RWPE1 (cell line): Measurements from ENCODE around the gene AGAP1.

ENCODE experiments used
- CTCF ChIA-PET: fragments of 350-600 bp; sonication (Branson Sonifier 250); formaldehyde crosslinking; extraction: SDS; loops from one replicate; lab custom pipeline; 2021; lab: Yijun Ruan, JAX
- POLR2A ChIA-PET: fragments of 400-600 bp; formaldehyde crosslinking; extraction: SDS; loops from one replicate; lab custom pipeline; 2020; ENCODE audit warnings: antibody characterized with exemption; ENCODE audit not compliant: low non-redundant PET; lab: Yijun Ruan, JAX
- DNase-seq: peaks from one replicate; pipeline ENCODE4 v3.0.0; 2012; ENCODE audit warnings: low spot score
- H3K27ac ChIP-seq: fragments of 450-650 bp; 2 replicates; pipeline ENCODE4 v1.5.1; 2017
- CTCF ChIP-seq: fragments of 450-650 bp; conservative IDR thresholded peaks from 2 replicates; pipeline ENCODE4 v1.5.1; 2017; ENCODE audit warnings: low read depth, mild to moderate bottlenecking

The AGAP1 gene

GRCh38 chr2:236052206-236052605 lies 558.4 kb downstream of the AGAP1 start:
- ChIA-PET POLR2A (no interaction called here), CTCF (interaction anchor here (0.7 kb wide), 1 partner anchor 269 kb away, joined by 3 read pairs; no protein-coding TSS in a partner anchor)
- TF ChIP-seq CTCF = no peak
- no peak overlapping the region for H3K27ac ChIP-seq
- DNase-seq = no peak

- no peak for DNase-seq
- no peak for TF ChIP-seq CTCF
- ChIA-PET CTCF (no interaction called here), POLR2A (no interaction called here)
- no peak overlapping the region for H3K27ac ChIP-seq
These were observed 559.3 kb downstream of the AGAP1 start for GRCh38 chr2:236052926-236053821.

GRCh38 chr2:236054125-236054524 lies 560.3 kb downstream of the AGAP1 start:
- ChIA-PET POLR2A (no interaction called here), CTCF (no interaction called here)
- H3K27ac ChIP-seq = no peak overlapping the region
- TF ChIP-seq CTCF = no peak
- no peak for DNase-seq

GRCh38 chr2:236054621-236055305 lies 560.9 kb downstream of the AGAP1 start:
- no peak for TF ChIP-seq CTCF
- H3K27ac ChIP-seq = no peak overlapping the region
- ChIA-PET POLR2A (no interaction called here), CTCF (no interaction called here)
- DNase-seq = no peak

- H3K27ac ChIP-seq = no peak overlapping the region
- no peak for TF ChIP-seq CTCF
- ChIA-PET POLR2A (no interaction called here), CTCF (no interaction called here)
- DNase-seq = no peak
These were observed 561.6 kb downstream of the AGAP1 start for GRCh38 chr2:236055471-236055870.

- ChIA-PET POLR2A (no interaction called here), CTCF (no interaction called here)
- no peak for TF ChIP-seq CTCF
- H3K27ac ChIP-seq = no peak overlapping the region
- no peak for DNase-seq
These were observed 562.3 kb downstream of the AGAP1 start for GRCh38 chr2:236056141-236056540.
